Measurements from ENCODE around the gene CXCR5.

Gene CXCR5

DNA sequence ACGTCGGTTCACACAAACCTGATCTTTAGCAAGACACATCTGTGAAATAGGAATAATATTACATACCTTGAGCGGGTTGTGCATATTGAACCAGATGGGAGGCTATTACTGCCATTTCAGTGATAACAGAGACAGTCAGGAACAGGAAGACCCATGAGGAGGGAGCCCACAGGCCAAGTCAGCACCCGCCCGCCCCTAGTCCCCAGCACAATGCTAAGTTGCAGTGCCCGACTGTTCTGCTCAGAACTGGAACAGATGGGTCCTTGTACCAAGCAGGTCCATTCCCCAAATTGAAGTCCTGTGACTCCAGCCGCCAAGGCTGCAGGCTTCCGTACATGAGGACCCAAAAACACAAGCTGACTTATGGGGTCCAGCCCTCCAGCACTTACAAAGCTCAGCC is 9.3 kb downstream of the CXCR5 start:
- Histone ChIP-seq H3K9ac (ENCODE audit: insufficient read length) (no peak overlapping the region), H3K9me3 (ENCODE audit: low read depth, low read length) (no peaks in the 10 kb centered on the region), H3K36me3 (ENCODE audit: insufficient read depth, low read length) (no peaks in the 10 kb centered on the region), H3K4me3 (no peak overlapping the region), H3K27ac (no peak overlapping the region)
- TF ChIP-seq FOXP2 (optimal IDR thresholded peaks at IDR 0.05; ENCODE audit: control extremely low read depth, extremely low read length, insufficient read depth): no peak
- TF ChIP-seq EZH2 (IDR thresholded peaks at IDR 0.05): no peak
- TF ChIP-seq POLR2AphosphoS5 (IDR thresholded peaks at IDR 0.05; ENCODE audit: borderline replicate concordance, low read depth, low read length): no peak
- DNase-seq (ENCODE audit: low read depth, low spot score): no peak

DNA sequence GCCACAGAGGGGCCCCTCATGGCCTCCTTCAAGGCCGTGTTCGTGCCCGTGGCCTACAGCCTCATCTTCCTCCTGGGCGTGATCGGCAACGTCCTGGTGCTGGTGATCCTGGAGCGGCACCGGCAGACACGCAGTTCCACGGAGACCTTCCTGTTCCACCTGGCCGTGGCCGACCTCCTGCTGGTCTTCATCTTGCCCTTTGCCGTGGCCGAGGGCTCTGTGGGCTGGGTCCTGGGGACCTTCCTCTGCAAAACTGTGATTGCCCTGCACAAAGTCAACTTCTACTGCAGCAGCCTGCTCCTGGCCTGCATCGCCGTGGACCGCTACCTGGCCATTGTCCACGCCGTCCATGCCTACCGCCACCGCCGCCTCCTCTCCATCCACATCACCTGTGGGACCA is 10.0 kb downstream of the CXCR5 start:
- TF ChIP-seq EZH2 (IDR thresholded peaks at IDR 0.05): no peak
- no peak for TF ChIP-seq POLR2AphosphoS5 (IDR thresholded peaks at IDR 0.05; ENCODE audit: borderline replicate concordance, low read depth, low read length)
- no peak for TF ChIP-seq FOXP2 (optimal IDR thresholded peaks at IDR 0.05; ENCODE audit: control extremely low read depth, extremely low read length, insufficient read depth)
- H3K27ac ChIP-seq: no peak overlapping the region
- H3K4me3 ChIP-seq: no peak overlapping the region
- H3K9ac ChIP-seq (ENCODE audit: insufficient read length): no peak overlapping the region
- DNase-seq (ENCODE audit: low read depth, low spot score): no peak
- H3K9me3 ChIP-seq (ENCODE audit: low read depth, low read length): no peaks in the 10 kb centered on the region
- H3K36me3 ChIP-seq (ENCODE audit: insufficient read depth, low read length): no peaks in the 10 kb centered on the region; the same call in 1 of the 2 replicates

DNA sequence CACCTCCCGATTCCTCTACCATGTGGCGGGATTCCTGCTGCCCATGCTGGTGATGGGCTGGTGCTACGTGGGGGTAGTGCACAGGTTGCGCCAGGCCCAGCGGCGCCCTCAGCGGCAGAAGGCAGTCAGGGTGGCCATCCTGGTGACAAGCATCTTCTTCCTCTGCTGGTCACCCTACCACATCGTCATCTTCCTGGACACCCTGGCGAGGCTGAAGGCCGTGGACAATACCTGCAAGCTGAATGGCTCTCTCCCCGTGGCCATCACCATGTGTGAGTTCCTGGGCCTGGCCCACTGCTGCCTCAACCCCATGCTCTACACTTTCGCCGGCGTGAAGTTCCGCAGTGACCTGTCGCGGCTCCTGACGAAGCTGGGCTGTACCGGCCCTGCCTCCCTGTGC is 10.5 kb downstream of the CXCR5 start:
- no peaks in the 10 kb centered on the region; the same call in 1 of the 2 replicates for H3K36me3 ChIP-seq (ENCODE audit: insufficient read depth, low read length)
- no peak for TF ChIP-seq POLR2AphosphoS5 (IDR thresholded peaks at IDR 0.05; ENCODE audit: borderline replicate concordance, low read depth, low read length)
- no peak overlapping the region for H3K27ac ChIP-seq

DNA sequence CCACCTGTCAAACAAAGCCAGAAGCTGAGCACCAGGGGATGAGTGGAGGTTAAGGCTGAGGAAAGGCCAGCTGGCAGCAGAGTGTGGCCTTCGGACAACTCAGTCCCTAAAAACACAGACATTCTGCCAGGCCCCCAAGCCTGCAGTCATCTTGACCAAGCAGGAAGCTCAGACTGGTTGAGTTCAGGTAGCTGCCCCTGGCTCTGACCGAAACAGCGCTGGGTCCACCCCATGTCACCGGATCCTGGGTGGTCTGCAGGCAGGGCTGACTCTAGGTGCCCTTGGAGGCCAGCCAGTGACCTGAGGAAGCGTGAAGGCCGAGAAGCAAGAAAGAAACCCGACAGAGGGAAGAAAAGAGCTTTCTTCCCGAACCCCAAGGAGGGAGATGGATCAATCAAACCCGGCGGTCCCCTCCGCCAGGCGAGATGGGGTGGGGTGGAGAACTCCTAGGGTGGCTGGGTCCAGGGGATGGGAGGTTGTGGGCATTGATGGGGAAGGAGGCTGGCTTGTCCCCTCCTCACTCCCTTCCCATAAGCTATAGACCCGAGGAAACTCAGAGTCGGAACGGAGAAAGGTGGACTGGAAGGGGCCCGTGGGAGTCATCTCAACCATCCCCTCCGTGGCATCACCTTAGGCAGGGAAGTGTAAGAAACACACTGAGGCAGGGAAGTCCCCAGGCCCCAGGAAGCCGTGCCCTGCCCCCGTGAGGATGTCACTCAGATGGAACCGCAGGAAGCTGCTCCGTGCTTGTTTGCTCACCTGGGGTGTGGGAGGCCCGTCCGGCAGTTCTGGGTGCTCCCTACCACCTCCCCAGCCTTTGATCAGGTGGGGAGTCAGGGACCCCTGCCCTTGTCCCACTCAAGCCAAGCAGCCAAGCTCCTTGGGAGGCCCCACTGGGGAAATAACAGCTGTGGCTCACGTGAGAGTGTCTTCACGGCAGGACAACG is 11.7 kb downstream of the CXCR5 start:
- no peaks in the 10 kb centered on the region; the same call in 1 of the 2 replicates for H3K36me3 ChIP-seq (ENCODE audit: insufficient read depth, low read length)
- DNase-seq (ENCODE audit: low read depth, low spot score): no peak
- no peak overlapping the region for H3K4me3 ChIP-seq
- no peak overlapping the region for H3K9ac ChIP-seq (ENCODE audit: insufficient read length)
- no peak for TF ChIP-seq EZH2 (IDR thresholded peaks at IDR 0.05)
- no peaks in the 10 kb centered on the region for H3K9me3 ChIP-seq (ENCODE audit: low read depth, low read length)
- no peak overlapping the region for H3K27ac ChIP-seq

More for the DNA sequence above, 10.5 kb downstream of the CXCR5 start:
- Histone ChIP-seq H3K9ac (ENCODE audit: insufficient read length) (no peak overlapping the region), H3K9me3 (ENCODE audit: low read depth, low read length) (no peaks in the 10 kb centered on the region), H3K4me3 (no peak overlapping the region)
- no peak for DNase-seq (ENCODE audit: low read depth, low spot score)

DNA sequence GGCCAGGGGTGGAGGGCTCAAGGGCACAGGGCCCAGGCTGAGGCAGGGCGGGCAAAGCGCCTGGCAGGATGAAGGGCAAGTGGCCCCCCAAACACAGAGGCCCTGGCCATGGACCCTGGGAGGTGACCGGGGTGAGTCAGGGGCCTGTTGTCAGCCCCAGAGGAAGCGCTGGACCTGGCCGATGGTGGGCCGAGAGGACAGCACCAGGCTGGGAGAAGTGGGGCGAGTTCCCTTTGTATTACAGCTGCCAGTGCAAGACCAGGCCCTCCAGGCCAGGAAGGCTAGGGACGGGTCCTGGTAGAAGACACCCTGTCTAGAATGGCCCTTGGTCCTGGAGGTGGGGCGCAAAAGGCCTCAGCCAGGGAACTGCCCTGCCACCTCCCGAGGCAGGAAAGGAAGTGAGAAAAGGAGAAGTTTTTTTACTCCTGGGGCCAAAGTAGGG is 12.8 kb downstream of the CXCR5 start:
- H3K9me3 ChIP-seq (ENCODE audit: low read depth, low read length): no peaks in the 10 kb centered on the region
- no peak overlapping the region for H3K27ac ChIP-seq
- no peak for DNase-seq (ENCODE audit: low read depth, low spot score)

DNA sequence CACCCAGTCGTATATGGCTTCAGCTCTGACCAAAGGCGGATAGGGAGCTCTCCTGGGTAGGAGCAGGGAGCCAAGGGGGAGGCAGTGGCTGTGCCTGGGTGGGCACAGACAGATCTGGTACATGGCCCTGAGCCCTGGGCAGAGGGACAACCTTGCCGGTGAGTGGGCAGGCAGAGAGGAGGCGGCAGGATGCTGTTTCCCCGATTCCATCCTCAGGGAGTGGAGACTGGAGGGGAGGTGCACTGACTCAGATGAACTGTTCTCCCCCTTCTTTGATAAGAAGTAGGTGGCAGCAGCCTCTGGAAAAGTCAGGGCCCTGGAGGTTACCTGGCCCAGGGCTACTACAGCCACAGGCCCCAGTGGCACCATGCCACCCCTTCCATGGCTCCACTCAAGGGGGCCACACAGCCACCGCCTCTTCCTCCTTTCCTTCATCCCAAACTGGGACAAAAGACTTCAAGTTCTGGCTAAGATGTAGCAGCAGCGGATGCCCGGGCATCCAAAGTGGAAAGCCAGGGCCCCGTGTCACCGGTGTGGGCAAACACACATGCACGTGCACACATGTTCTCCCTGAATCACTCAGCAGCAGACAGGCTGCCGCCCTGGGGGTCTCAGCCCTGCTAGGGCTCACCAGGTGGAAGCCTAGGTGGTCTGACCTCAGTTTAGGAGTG is 13.4 kb downstream of the CXCR5 start:
- TF ChIP-seq POLR2AphosphoS5 (IDR thresholded peaks at IDR 0.05; ENCODE audit: borderline replicate concordance, low read depth, low read length): 0 out of 2 replicates have a peak, but pooled peaks have one; percentile 23
- TF ChIP-seq FOXP2 (optimal IDR thresholded peaks at IDR 0.05; ENCODE audit: control extremely low read depth, extremely low read length, insufficient read depth): no peak
- TF ChIP-seq EZH2 (IDR thresholded peaks at IDR 0.05): no peak
- Histone ChIP-seq H3K9me3 (ENCODE audit: low read depth, low read length) (no peaks in the 10 kb centered on the region), H3K4me3 (no peak overlapping the region), H3K36me3 (ENCODE audit: insufficient read depth, low read length) (peaks cover 12% of the 10 kb centered on the region; the same call in 1 of the 2 replicates), H3K27ac (no peak overlapping the region), H3K9ac (ENCODE audit: insufficient read length) (no peak overlapping the region)
- DNase-seq (ENCODE audit: low read depth, low spot score): no peak

More for the DNA sequence above, 12.8 kb downstream of the CXCR5 start:
- Histone ChIP-seq H3K36me3 (ENCODE audit: insufficient read depth, low read length) (peaks cover 6% of the 10 kb centered on the region; the same call in 1 of the 2 replicates), H3K9ac (ENCODE audit: insufficient read length) (no peak overlapping the region), H3K4me3 (no peak overlapping the region)
- TF ChIP-seq EZH2 (IDR thresholded peaks at IDR 0.05) (no peak), POLR2AphosphoS5 (IDR thresholded peaks at IDR 0.05; ENCODE audit: borderline replicate concordance, low read depth, low read length) (no peak), FOXP2 (optimal IDR thresholded peaks at IDR 0.05; ENCODE audit: control extremely low read depth, extremely low read length, insufficient read depth) (no peak)

DNA sequence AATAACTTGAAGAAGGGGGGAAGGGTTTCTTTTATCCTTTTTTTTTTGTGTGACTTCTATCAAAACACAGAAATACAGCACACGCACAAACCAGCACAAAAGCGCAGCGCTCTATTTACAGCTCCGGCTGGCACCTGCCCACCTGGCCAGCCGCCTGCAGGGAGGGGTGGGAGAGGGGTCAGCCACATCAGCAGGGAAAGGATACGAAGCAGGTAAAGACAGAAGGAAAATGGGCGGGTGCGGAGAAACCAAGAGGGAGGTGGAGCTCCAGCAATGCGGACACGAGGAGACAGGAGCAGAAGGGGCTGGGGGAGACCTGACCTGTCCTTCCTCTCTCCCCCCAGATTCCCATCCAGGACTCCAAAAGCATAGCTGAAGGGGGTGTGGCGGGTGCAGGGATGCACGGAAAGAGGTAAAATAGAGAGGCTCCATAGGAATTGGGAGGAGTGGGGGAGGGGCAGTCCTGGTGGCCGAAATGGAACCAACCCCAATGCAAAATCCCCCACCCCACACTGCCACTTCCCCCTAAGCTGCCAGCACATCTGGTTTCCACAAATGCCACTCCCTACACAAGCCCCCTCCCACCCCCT is 14.1 kb downstream of the CXCR5 start:
- no peak overlapping the region for H3K9ac ChIP-seq (ENCODE audit: insufficient read length)
- no peak overlapping the region for H3K4me3 ChIP-seq
- no peaks in the 10 kb centered on the region for H3K9me3 ChIP-seq (ENCODE audit: low read depth, low read length)
- H3K36me3 ChIP-seq (ENCODE audit: insufficient read depth, low read length): peaks cover 17% of the 10 kb centered on the region; the same call in 1 of the 2 replicates
- DNase-seq (ENCODE audit: low read depth, low spot score): no peak
- TF ChIP-seq FOXP2 (optimal IDR thresholded peaks at IDR 0.05; ENCODE audit: control extremely low read depth, extremely low read length, insufficient read depth): no peak
- TF ChIP-seq POLR2AphosphoS5 (IDR thresholded peaks at IDR 0.05; ENCODE audit: borderline replicate concordance, low read depth, low read length): no peak
- TF ChIP-seq EZH2 (IDR thresholded peaks at IDR 0.05): no peak
- no peak overlapping the region for H3K27ac ChIP-seq
